GM12892 (cell line): ENCODE results near the gene SREBF1.
A peak's percentile ranks its signal among the peaks of the same experiment; 100 is the strongest.

Source experiments
- DNase-seq: peaks from one replicate; pipeline ENCODE4 v3.0.0; 2011; ENCODE audit not compliant: insufficient read length
- FAIRE-seq: peaks from 2 replicates; lab custom pipeline; 2011; peaks lifted over from hg19 to GRCh38; lab: Jason Lieb, UNC
- POLR2A ChIP-seq: IDR thresholded peaks from 2 replicates; pipeline ENCODE4 v1.6.1; 2011; ENCODE audit warnings: low read depth, low read length, control low read depth
- POLR2AphosphoS5 ChIP-seq: IDR thresholded peaks from 2 replicates; pipeline ENCODE4 v1.6.1; 2011; ENCODE audit warnings: low read depth, low read length, control low read depth
- TAF1 ChIP-seq: IDR thresholded peaks from 2 replicates; pipeline ENCODE4 v1.6.1; 2011; ENCODE audit warnings: low read depth, mild to moderate bottlenecking, control low read depth, low read length, borderline replicate concordance

SREBF1 gene

DNA sequence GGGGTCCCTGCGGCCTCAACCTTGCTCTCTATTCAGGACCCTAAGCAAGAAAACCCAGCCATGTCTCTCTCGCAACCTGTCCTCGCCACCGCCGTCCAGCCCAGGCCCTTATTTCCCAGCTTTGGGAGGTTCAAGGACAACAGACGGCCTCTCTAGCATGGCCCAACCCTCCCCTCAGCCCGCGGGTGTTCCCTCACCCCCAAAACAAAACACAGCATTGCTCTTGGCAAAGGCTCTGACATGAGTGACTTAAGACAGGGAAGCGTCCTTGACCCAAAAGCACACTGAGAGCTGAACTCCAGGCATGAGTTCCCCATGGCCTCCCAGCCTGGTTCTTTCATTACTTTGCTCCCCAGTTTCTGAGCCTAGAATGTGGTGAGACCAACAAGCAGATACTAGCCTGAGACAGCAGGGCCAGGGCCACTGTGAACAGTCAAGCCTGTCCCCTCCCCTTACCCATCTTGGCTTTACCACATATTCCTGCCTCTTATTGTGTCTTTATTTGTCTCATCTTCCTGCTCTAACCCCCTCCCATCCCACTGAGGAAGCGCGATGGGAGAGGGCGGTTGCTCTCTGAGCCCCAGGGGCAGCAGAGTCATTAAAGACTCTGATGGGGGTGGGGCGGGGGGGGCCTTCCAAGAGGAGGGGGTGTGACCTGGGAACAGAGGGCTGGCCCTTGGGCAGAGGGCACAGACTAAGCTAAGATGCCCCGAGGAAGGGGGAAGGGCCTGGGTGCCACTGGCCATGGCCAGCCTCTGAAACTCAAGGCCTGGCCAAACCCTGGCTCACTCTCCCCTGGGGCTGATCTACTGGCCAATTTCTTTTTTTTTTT, 11.8 kb downstream of the SREBF1 start:
- DNase-seq (no peak), FAIRE-seq (peak; percentile 46)

DNA sequence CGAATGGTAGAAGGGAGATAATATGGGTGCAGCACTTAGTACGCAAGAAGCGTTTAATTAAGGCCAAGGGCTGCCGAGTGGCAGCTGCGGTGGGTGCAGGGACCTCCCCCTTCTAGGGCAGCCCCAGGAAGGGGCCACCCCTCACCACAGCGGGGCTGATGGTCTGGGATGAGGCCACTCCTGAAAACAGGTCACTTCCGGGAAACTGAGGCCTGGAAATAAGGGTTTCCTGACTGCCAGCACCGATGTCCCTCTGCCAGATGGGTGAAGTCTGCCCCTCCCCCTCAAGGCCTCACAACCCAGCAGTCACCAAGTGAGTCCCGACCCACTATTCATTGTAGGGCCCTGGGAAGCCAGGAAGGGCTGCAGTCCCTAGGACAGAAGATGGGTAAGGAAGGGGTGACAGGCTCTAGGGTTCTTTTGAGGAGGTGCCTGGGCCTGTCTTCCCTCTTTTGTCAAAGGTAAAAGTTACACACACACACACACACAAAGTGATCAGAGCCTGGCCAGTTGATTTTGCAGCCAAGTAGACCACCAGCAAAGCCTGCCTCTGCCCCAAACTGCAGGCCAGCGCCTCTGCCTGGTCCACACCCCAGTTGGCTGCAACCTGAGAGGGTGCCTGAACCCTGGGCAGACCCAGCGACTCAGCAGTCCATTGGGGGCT, 12.5 kb downstream of the SREBF1 start:
- no peak for FAIRE-seq
- DNase-seq = no peak
- TF ChIP-seq POLR2A (no peak), TAF1 (no peak)

More for the DNA sequence above, 11.8 kb downstream of the SREBF1 start:
- TF ChIP-seq POLR2AphosphoS5 (no peak), TAF1 (no peak), POLR2A (no peak)

DNA sequence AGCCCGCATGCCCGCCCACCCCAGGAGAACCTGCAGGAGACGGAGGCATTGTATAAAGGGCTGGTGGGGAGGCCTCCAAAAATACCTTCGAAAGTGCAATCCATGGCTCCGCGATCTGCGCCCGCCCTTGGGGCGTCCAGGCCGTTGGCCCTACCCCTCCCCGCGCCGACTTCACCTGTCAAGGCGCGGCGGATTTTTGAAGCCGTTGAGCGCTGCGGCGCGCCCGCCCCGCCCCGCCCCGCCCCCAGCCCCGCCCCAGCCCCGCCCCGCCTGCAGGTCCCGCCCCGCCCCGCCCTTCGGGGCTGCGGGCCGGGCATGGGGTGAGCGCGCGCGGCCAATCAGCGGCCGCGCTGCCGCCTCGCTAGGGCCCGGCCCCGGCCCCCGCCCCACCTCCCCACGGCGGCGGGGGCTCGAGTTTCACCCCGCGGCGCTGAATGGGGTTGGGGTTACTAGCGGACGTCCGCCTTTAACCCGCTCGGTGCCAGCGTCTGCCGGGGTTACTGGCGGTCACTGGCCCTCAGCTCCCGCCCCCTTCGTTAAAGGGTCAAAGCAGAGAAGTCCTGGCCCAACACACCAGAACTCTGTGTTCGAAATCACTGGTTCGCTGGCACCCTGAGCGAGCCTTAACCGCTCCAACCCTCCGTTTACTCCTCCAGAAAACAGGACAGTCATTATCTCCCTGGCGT, 13.2 kb downstream of the SREBF1 start:
- TF ChIP-seq POLR2A (peak; percentile 35; the same call in 1 of the 2 replicates), TAF1 (no peak)
- DNase-seq (peak; percentile 100), FAIRE-seq (peak; percentile 71)

DNA sequence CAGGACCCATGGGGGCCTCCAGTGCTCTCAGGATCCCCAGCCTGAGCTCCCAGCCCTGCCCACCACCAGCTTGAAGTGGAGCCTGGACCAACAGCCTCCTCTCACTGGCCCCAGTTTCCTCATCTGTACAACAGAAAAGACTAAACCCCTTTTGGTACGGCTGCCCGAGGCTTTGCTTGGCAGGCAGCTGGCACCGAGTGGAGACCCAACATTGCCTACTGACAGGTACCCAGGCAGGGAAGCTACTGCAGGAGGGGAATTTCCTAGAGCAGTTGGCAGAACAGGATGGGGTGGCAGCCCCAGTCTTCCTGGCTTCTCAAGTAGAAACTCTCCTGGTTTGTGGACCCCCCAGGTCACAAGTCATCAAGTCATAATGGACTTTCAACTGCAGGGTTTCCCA, 14.2 kb downstream of the SREBF1 start:
- DNase-seq (no peak), FAIRE-seq (no peak)
- TF ChIP-seq POLR2AphosphoS5 (no peak; the same call in 1 of the 2 replicates), TAF1 (no peak), POLR2A (no peak)

DNA sequence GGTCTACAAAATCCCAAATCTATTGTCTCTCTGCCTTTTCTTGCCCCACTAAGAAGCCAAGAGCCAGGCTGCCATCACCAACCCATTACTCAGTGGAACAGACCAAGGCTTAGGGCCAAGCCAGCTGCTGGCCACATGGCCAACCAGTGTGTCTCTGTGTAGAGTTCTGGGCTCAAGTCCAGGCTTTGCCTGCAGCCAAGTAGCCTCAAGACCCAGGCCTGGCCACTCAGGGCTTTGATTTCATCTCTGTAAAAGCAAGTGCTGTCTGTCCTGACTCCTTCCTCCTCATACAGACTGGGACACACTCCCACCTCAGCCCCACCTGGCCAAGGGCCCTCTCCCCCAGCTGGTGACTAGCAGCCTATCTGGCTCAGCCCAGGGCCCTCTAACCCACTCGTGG, 14.6 kb downstream of the SREBF1 start:
- FAIRE-seq (no peak), DNase-seq (no peak)
- TF ChIP-seq POLR2A = no peak
- TF ChIP-seq POLR2AphosphoS5 = no peak
- TF ChIP-seq TAF1 = no peak

DNA sequence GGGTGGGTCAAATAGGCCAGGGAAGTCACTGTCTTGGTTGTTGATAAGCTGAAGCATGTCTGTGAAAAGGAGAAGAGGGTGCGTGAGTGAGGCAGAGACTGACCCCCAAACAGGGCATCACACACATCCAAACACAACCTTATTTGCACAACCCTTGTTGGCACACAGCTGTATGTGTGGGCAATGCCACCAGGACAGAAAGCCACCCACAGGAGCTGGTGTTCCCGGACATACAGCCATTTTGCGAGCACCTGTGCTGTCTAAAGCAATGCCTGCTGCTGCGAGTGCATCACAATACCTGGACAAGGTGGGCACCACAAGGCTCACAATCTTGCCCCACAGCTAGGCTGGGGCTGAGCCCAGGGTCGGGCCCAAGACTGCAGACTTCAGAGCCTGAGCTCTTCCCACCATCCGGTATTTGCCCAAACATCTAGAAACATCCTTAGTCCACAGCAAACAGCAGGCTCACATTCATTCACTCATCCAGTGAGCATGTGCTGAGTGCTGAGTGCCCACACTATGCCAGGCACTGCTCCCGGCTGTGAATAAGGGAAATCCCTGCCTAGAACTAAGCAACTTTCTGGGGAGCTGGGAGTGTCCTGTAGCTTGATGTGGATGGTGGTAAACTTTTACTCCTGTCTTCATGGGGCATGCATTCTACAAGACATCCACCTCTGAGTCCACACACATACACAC, 16.2 kb downstream of the SREBF1 start:
- DNase-seq = no peak
- peak; percentile 48 for FAIRE-seq
- TF ChIP-seq TAF1 = no peak

DNA sequence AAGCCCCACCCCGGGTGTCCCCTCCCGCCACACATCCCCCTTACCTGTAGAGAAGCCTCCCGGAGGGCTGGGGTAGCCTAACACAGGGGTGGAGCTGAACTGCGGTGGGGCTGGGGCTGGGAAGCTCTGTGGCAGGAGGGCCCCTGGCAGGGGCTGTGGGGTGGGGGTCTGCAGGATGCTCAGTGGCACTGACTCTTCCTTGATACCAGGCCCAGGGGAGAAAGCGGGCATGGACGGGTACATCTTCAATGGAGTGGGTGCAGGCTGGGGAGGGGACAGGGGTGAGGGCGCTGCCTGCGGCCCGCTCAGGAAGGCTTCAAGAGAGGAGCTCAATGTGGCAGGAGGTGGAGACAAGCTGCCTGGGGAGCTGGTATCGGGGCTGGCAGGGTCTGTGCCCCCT, 16.7 kb downstream of the SREBF1 start:
- no peak for DNase-seq
- no peak for FAIRE-seq
- no peak for TF ChIP-seq POLR2AphosphoS5
- no peak for TF ChIP-seq POLR2A
- TF ChIP-seq TAF1 = no peak

DNA sequence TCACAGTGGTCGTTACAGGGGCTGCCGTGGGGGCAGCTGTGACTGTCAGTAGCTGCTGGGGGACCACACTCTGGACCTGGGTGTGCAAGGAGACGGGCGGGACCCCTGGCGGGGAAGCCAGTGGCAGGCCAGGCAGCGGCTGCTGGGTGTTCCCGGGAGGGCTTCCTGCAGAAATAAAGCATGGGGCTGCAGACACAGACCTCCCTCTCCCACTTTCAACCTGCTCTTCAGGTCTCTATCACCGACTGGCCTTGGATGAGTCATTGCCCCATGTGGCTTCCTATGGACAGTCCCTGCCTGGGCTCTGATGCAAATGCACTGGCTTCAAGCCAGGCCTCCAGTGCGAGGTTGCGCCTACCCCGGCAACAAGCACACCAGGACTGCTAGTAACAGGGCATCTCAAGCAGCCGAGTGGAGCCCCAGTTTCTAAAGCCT, 17.2 kb downstream of the SREBF1 start:
- DNase-seq (peak; percentile 86), FAIRE-seq (peak; percentile 99)
- TF ChIP-seq POLR2AphosphoS5 = no peak
- no peak for TF ChIP-seq TAF1
- TF ChIP-seq POLR2A = no peak; the same call in 1 of the 2 replicates

DNA sequence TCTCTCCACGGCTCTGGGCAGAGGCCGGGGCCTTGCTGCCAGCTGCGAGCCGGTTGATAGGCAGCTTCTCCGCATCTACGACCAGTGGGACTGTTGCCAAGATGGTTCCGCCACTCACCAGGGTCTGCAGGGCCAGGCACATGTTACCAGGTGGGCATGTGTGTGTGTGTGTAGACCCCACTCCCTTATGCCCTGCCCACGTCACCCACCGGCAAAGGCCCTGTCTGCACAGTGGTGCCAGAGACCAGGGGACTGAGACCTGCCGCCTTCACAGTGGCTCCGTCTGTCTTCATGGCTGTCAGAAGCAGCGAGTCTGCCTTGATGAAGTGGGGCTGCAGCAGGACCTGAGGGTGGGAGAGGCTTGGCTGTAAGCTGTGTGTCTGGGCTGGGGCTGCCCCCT, 17.7 kb downstream of the SREBF1 start:
- FAIRE-seq (no peak), DNase-seq (no peak)
- TF ChIP-seq POLR2AphosphoS5 = no peak
- TF ChIP-seq POLR2A = no peak; the same call in 1 of the 2 replicates
- no peak for TF ChIP-seq TAF1

DNA sequence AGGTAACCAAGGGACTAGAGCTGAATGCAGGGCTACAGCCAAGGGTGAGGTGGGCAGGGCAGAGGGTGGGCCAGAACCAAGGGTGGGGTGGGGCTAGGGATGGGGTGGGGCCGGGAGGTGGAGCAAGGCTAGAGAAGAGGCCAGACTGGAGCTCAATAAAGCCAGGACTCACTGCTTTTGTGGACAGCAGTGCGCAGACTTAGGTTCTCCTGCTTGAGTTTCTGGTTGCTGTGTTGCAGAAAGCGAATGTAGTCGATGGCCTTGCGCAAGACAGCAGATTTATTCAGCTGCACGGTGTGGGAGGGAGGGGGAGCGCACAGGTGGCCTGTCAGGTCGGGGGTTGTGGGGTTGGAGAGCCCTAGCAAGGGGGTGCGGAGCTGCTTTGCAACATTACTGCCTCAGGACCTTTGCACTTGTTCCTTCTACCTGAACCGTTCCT, 18.7 kb downstream of the SREBF1 start:
- FAIRE-seq (no peak), DNase-seq (no peak)
- TF ChIP-seq TAF1 = no peak
- no peak for TF ChIP-seq POLR2AphosphoS5
- TF ChIP-seq POLR2A = no peak

DNA sequence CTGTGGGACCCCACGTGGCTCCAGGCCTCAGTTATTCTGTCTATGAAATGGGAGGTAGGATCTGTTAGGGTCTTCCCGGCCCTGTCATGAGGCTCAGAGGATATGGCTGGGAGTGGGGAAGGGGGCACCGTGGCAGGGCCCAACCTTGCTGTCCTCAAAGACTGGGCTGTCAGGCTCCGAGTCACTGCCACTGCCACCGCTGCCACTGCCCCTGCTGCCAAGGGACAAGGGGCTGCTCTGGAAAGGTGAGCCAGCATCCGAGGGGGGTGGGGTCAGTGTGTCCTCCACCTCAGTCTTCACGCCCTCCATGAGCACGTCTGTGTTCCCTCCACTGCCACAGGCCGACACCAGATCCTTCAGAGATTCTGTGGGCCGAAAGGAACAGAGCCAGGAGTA, 19.2 kb downstream of the SREBF1 start:
- DNase-seq (no peak), FAIRE-seq (no peak)
- no peak for TF ChIP-seq POLR2AphosphoS5
